IPS-18a (cell line): ENCODE results near the gene DOK3.

ENCODE experiments used
- H3K27ac ChIP-seq: one replicate; pipeline ENCODE4 v1.5.1; 2013; ENCODE audit warnings: low read length
- H3K27me3 ChIP-seq: one replicate; pipeline ENCODE4 v1.6.1; 2013; ENCODE audit warnings: mild to moderate bottlenecking, low read length; ENCODE audit not compliant: control insufficient read depth, insufficient read depth
- H3K36me3 ChIP-seq: one replicate; pipeline ENCODE4 v1.6.1; 2013; ENCODE audit warnings: low read depth, low read length; ENCODE audit not compliant: control insufficient read depth
- H3K4me1 ChIP-seq: one replicate; pipeline ENCODE4 v1.6.1; 2013; ENCODE audit warnings: low read depth, low read length; ENCODE audit not compliant: control insufficient read depth
- H3K4me3 ChIP-seq: one replicate; pipeline ENCODE4 v1.5.1; 2013; ENCODE audit warnings: low read length
- H3K9ac ChIP-seq: one replicate; pipeline ENCODE4 v1.6.1; 2013; ENCODE audit warnings: mild to moderate bottlenecking, low read length, moderate library complexity
- H3K9me3 ChIP-seq: one replicate; pipeline ENCODE4 v1.6.1; 2013; ENCODE audit warnings: low read depth, low read length; ENCODE audit not compliant: control insufficient read depth

Gene DOK3

DNA sequence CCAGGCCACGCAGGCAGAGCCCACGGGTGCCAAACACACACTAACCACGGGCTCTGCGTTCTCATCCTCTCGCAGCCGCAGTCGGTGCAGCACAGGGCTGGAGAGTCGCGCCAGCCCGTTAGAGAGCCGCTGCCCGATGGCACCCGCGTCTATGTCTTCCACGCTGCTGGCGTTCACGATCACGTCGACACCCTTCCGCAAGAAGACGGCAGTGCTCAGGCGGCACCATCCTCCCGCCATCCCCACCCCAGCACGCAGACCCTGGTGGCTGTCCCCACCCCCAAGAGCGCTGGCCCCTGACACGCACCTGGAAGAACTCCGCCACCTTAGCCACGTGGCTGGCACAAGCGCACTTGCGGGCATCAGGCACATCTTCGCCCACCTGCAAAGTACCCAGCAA is 42.2 kb downstream of the DOK3 start:
- peaks cover 29% of the 10 kb centered on the region for H3K4me1 ChIP-seq
- peaks cover 62% of the 10 kb centered on the region for H3K36me3 ChIP-seq

DNA sequence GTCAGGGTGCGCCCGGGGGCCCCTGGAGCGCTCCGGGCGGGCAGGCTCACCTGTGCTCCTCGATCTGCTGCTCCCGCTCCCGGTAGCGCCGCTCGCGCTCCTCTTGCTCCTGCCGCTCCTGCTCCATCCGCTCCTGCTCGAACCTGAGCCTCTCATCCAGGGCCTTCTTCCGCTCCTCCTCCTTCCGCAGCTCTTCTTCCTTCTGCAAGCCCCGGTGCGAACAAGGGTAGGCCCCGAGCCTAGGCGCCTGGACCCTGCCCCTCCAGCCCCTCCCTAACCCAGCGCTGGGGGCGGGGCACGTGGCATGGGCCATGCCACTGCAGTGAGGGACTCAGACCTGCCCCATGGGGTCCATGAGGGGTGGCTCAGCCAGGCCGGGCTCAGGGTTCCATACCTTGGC is 42.8 kb downstream of the DOK3 start:
- H3K27me3 ChIP-seq: no peaks in the 10 kb centered on the region
- H3K4me3 ChIP-seq: no peak overlapping the region
- H3K36me3 ChIP-seq: peaks cover 61% of the 10 kb centered on the region
- no peaks in the 10 kb centered on the region for H3K9me3 ChIP-seq
- H3K9ac ChIP-seq: no peak overlapping the region
- peaks cover 25% of the 10 kb centered on the region for H3K4me1 ChIP-seq
- no peak overlapping the region for H3K27ac ChIP-seq

More for the DNA sequence above, 42.2 kb downstream of the DOK3 start:
- no peak overlapping the region for H3K27ac ChIP-seq
- H3K9ac ChIP-seq: no peak overlapping the region
- H3K9me3 ChIP-seq: no peaks in the 10 kb centered on the region
- H3K27me3 ChIP-seq: no peaks in the 10 kb centered on the region
- H3K4me3 ChIP-seq: no peak overlapping the region

DNA sequence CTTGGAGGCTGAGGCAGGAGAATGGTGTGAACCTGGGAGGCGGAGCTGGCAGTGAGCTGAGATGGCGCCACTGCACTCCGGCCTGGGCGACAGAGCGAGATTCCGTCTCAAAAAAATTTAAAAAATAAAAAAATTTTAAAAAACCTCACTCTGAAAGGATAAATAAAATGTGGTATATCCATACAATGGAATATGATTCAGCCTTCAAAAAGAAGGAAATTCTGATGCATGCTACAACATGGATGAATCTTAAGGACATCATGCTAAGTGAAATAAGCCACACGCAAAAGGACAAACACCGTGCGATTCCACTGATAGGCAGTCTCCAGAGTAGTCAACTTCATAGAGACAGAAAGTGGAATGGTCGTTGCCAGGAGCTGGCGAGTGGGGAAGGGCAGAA is 44.6 kb downstream of the DOK3 start:
- Histone ChIP-seq H3K9me3 (no peaks in the 10 kb centered on the region), H3K36me3 (peaks cover 62% of the 10 kb centered on the region), H3K27me3 (no peaks in the 10 kb centered on the region), H3K4me1 (peaks cover 7% of the 10 kb centered on the region), H3K27ac (no peak overlapping the region), H3K4me3 (no peak overlapping the region), H3K9ac (no peak overlapping the region)

DNA sequence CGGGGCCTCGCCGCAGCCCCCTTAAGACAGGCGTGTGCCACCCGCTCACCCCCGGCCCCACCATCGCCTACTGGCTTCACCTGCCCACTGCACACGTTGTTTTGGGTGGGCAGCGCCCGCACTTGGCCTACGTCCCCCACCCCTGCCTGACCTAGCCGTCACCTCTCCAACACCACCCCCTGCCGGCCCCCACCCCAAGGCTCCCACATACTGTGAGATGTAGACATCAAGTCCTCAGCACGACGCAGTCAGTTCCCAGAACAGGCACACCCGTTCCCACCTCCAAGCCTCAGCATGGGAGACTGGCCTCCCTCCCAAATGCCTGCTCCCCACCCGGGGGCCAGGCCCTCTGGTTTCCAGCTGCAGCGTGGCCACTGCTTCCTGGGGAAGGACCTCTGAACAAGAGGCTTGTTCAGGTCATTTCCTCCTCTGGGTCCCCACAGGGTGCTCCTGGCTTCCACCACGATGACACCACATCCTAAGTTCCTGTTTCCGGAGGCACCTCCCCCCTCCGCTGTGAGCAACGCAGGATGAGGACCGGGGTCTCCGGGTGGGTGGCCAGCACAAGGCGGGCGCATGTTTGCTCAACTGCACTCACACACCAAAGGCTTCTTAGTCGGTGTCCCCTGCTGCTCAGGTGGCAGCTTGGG is 47.5 kb downstream of the DOK3 start:
- Histone ChIP-seq H3K27me3 (no peaks in the 10 kb centered on the region), H3K9me3 (no peaks in the 10 kb centered on the region), H3K4me1 (peaks cover 2% of the 10 kb centered on the region), H3K27ac (no peak overlapping the region), H3K36me3 (peaks cover 67% of the 10 kb centered on the region), H3K9ac (no peak overlapping the region), H3K4me3 (no peak overlapping the region)

DNA sequence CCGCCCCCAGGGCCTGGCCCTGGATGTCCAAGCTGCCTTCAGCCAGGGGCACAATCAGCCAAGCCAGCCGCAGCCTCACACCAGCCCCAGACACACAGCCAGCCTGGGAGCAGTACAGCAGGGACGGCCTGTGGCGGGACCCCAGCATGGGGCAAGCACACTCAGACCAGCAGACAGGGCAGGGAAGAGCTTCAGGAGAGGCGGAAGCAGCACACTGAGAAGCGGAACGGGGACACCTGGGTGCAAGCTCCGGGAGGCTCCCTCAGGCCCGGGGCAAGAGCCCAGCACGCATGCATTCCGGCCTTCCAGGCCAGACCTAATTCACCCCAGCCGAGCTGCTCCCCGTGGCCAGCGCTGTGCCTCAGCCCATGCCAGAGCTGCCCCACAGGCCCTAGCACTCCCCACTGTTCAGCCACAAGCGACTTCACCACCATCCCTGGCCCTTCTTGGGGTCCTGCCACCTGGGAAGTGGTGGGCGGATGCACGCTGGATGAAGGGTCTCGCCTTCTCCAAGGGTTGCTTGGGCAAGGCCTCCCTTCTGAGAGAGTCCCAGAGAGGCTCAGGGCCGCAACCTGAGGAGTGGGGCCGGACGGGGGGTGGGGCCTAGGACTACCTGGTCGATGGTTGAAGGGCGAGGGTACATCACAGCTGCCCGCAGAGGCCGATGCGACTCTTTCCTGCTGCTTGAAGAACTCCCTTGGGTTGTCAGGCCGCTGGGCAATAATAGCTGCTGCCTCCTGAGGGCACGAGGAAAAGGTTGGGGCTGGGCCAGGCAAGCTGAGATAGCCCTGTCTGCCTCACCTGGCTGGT is 49.6 kb downstream of the DOK3 start:
- Histone ChIP-seq H3K27ac (no peak overlapping the region), H3K27me3 (no peaks in the 10 kb centered on the region), H3K4me1 (peaks cover 9% of the 10 kb centered on the region), H3K36me3 (peaks cover 51% of the 10 kb centered on the region), H3K9ac (no peak overlapping the region), H3K4me3 (no peak overlapping the region), H3K9me3 (no peaks in the 10 kb centered on the region)

DNA sequence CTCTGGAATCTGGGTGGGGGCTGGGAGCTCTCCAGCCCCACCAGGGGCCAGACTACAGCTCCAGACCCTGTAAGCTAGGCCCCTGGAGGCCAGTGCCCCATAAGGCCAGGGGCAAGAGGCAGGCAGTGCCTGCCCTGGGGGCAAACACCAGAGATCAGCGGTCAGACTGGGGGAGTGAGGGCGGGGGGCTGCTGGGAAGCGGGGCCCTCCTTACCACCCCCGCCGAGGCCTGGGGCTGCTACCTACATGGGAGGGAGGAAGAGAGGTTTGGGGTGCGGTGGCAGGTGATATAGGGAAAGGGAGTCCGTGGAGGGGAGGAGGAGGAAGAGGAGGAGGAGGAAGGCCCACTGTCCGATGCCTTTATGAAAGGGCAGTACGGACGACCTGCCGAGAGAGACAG is 50.3 kb downstream of the DOK3 start:
- H3K36me3 ChIP-seq: peaks cover 50% of the 10 kb centered on the region
- H3K27ac ChIP-seq: no peak overlapping the region
- H3K9ac ChIP-seq: no peak overlapping the region
- no peak overlapping the region for H3K4me3 ChIP-seq
- no peaks in the 10 kb centered on the region for H3K27me3 ChIP-seq
- H3K9me3 ChIP-seq: no peaks in the 10 kb centered on the region
- peaks cover 9% of the 10 kb centered on the region for H3K4me1 ChIP-seq

DNA sequence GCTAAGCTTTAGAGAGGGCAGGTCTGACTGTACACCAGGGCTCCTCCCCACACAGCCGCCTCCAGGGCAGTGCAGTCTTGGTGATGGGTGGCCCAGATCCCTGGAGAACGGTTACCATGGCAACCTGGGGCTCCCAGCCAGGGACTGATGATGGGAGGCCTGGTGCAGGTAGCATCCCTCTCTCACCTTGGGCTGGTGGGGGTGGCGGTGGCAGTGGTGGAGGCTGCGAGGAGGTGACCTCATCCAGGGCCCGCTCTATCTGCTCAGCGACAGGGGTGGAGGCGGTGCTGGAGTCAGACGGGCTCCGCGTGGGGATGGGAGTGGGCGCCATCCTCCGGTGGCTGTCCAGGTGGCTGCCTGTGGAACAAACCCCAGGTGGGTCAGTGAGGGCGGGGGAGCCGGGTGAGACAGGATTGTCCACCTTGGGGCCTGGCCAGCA is 50.7 kb downstream of the DOK3 start:
- H3K4me3 ChIP-seq: no peak overlapping the region
- peaks cover 9% of the 10 kb centered on the region for H3K4me1 ChIP-seq
- H3K36me3 ChIP-seq: peaks cover 50% of the 10 kb centered on the region
- no peak overlapping the region for H3K27ac ChIP-seq
- H3K9ac ChIP-seq: no peak overlapping the region
- H3K9me3 ChIP-seq: no peaks in the 10 kb centered on the region
- peaks cover 1% of the 10 kb centered on the region for H3K27me3 ChIP-seq

DNA sequence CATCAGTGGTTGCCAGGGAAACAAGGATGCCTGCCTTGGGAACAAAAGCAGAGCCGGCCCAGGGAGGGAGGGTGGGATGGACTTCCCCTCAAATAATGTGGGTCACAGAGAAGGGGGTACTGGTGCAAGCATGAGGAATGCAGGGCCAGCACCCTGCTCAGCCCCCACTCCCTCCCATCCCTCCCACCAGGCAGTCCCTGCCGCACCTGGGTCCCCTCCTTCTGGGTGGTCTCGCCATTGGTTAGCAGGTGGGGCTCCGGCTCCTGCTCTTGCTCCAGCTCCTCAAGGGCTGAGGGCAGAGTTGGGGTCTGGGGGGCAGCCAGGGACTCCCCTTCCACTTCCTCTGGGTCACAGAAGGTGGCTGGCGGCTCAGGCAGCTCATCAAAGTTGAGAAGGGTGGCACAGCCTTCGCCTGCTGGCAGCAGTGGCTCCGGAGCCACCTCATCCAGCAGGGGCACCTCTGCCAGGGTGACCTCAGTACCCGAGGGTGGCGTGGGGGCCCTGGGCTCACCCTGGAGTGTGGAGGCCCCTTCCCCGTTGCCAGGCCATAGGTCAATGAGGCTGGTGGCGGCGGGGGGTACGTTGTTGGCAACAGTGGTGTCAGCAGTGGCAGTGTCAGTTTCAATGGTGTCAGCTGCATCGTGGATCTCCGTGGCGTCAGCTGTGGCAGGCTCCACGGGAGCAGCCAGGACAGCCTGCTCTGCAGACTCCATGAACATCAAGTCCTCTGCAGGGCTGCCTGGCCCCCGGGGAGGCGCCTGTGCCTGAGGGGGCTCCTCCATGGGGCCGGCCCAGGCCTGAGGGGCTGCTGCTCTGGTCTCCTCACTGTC is 51.6 kb downstream of the DOK3 start:
- Histone ChIP-seq H3K36me3 (peaks cover 44% of the 10 kb centered on the region), H3K4me3 (no peak overlapping the region), H3K27ac (peak overlapping the region; percentile 55), H3K27me3 (peaks cover 9% of the 10 kb centered on the region), H3K9ac (peak overlapping the region; percentile 31), H3K4me1 (peaks cover 9% of the 10 kb centered on the region), H3K9me3 (no peaks in the 10 kb centered on the region)

DNA sequence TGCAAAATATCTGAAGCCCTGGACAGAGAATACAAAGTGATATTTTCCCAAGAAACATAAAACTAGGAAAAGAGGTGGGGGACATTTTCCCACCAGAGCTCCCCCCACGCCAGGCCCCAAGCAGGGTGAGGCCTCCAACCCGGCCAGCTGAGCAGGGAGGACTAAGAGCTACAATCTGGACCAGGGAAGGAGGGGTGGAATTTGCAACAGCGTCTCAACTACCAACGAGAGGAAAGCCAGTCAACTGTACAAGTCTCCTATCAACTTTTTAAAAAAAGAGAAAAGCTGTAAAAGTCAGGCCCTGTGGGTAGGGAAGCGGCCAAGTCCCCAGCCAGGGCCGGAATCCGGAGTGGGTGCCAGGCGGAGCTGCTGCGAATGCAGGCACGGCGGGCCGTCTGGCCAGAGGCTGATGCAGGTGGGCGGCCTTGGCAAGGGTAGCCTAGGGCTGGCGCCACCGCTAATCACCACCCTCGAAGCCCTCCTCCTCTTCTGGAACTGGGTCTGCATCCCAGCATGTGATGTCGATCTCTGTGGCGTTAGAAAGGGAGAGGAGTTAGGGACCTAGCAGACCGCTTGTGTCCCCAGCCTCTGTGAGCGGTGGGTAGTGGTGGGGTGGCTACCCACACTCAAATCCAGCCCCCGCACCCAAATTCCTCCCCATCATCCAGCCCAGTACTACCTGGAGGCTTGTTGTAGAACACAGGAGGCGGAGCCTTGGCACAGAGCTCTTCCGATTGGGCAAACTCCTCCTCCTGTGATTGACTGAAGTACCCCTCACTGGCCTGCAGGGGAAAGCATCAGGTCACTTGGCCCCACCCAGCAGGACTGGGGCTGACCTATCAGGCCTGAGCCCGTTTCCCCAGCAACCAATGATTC is 52.4 kb downstream of the DOK3 start:
- Histone ChIP-seq H3K4me1 (peaks cover 9% of the 10 kb centered on the region), H3K4me3 (no peak overlapping the region), H3K27me3 (peaks cover 9% of the 10 kb centered on the region), H3K27ac (no peak overlapping the region), H3K36me3 (peaks cover 44% of the 10 kb centered on the region), H3K9me3 (no peaks in the 10 kb centered on the region), H3K9ac (no peak overlapping the region)

DNA sequence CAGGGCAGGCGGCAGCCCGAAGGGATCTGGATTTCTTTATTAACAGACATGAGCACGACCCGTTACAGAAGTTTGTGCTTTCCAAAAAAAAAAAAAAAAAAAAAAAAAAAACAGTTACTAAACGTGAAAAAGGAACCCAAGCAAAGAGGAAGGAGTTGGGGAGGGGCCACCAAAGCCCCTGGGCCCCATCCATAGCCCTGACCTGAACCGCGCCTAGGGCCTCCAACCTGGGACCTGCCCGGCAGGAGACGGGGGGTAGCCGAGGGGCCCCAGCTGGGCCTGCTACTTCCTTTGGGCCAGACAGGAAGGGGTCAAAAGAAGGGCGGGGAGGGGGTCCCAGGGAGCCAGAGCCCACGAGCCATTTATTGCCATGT is 53.0 kb downstream of the DOK3 start:
- Histone ChIP-seq H3K4me3 (no peak overlapping the region), H3K4me1 (peaks cover 9% of the 10 kb centered on the region), H3K9ac (no peak overlapping the region), H3K27me3 (peaks cover 15% of the 10 kb centered on the region), H3K27ac (no peak overlapping the region), H3K9me3 (no peaks in the 10 kb centered on the region), H3K36me3 (peaks cover 42% of the 10 kb centered on the region)
